Type B pancreatic cell (in vitro differentiated cells): ENCODE data around the gene CAMK1G. TPM values are rescaled to one million over a fixed set of nuclear protein-coding genes. Genes with fewer than 3 reads are reported as not detected.

Source experiments
- DNase-seq: peaks from one replicate; pipeline ENCODE4 v3.0.0; 2021; ENCODE audit warnings: mixed read lengths; ENCODE audit not compliant: unreplicated experiment; ENCODE audit errors: extremely low spot score
- H3K27ac Mint-ChIP-seq: 2 replicates; pipeline ENCODE4 v1.8.0; 2021; ENCODE audit warnings: mild to moderate bottlenecking, mixed read lengths
- H3K27me3 Mint-ChIP-seq: 2 replicates; pipeline ENCODE4 v1.8.0; 2021; ENCODE audit warnings: mixed read lengths
- H3K36me3 Mint-ChIP-seq: 2 replicates; pipeline ENCODE4 v1.8.0; 2021; ENCODE audit warnings: mixed read lengths
- H3K4me1 Mint-ChIP-seq: one replicate; pipeline ENCODE4 v1.8.0; 2021; ENCODE audit warnings: mixed read lengths; ENCODE audit not compliant: unreplicated experiment
- H3K4me3 Mint-ChIP-seq: 2 replicates; pipeline ENCODE4 v1.8.0; 2021; ENCODE audit warnings: mild to moderate bottlenecking, mixed read lengths
- H3K9me3 Mint-ChIP-seq: 2 replicates; pipeline ENCODE4 v1.8.0; 2021; ENCODE audit warnings: mixed read lengths
- CTCF ChIP-seq: fragments of 200-600 bp; sonication (generic); conservative IDR thresholded peaks from 2 replicates; pipeline ENCODE4 v1.5.0; 2021; ENCODE audit warnings: antibody characterized with exemption, mild to moderate bottlenecking
- total RNA-seq: library from RNA; stranded (reverse); gene quantifications from 2 replicates; pipeline ENCODE4 v1.2.1, GENCODE V29; 2021; ENCODE audit warnings: low replicate concordance

Gene CAMK1G
- total RNA-seq, 1 donor from 2014 or later, result 9.4 TPM

DNA sequence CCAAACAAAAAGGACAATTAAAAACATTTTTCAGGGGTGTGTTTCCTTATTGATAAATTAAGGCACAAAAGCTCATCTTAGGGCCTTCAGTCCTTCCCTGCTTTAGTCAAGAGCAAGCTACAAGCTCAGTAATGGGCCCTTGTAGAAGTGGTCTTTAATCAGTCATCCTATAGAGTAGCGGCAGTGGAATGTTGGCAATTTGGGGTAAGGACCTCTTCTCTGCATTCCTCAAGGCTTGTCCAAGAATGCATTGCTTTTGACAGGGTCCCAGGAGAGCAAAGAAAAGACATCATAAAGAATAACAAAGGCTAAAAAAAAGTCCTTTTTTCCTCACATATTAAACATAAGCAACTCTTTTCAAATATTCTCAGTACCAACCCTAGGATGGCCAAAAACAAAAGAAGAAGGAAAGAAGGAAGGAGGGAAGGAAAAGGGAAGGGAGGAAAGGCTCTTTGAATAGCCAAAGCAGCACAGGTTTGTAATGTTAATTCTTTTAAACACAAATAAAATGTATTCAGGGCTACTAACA, 27.3 kb upstream of the CAMK1G start:
- H3K4me3 Mint-ChIP-seq, result no peak overlapping the region
- H3K4me1 Mint-ChIP-seq, result peaks cover 9% of the 10 kb centered on the region
- no peaks in the 10 kb centered on the region for H3K36me3 Mint-ChIP-seq
- no peak overlapping the region for H3K27ac Mint-ChIP-seq
- H3K9me3 Mint-ChIP-seq, result no peaks in the 10 kb centered on the region
- TF ChIP-seq CTCF, result no peak
- no peak for DNase-seq
- peaks cover 11% of the 10 kb centered on the region for H3K27me3 Mint-ChIP-seq

- DNase-seq, result no peak
Measured at GRCh38 chr1:209557221-209557620, 26.3 kb upstream of the CAMK1G start.

GRCh38 chr1:209560529-209560928, 23.0 kb upstream of the CAMK1G start:
- Mint-ChIP-seq H3K27ac (no peak overlapping the region), H3K27me3 (no peaks in the 10 kb centered on the region), H3K4me1 (peaks cover 33% of the 10 kb centered on the region), H3K4me3 (no peak overlapping the region), H3K36me3 (no peaks in the 10 kb centered on the region), H3K9me3 (no peaks in the 10 kb centered on the region)
- DNase-seq, result no peak
- no peak for TF ChIP-seq CTCF

More at GRCh38 chr1:209557221-209557620, 26.3 kb upstream of the CAMK1G start:
- H3K27ac Mint-ChIP-seq, result no peak overlapping the region
- H3K4me1 Mint-ChIP-seq, result peaks cover 18% of the 10 kb centered on the region
- no peaks in the 10 kb centered on the region for H3K9me3 Mint-ChIP-seq
- TF ChIP-seq CTCF, result no peak
- H3K27me3 Mint-ChIP-seq, result peaks cover 8% of the 10 kb centered on the region
- no peak overlapping the region for H3K4me3 Mint-ChIP-seq
- H3K36me3 Mint-ChIP-seq, result no peaks in the 10 kb centered on the region

- H3K27me3 Mint-ChIP-seq, result peaks cover under 1% of the 10 kb centered on the region
- no peak overlapping the region for H3K27ac Mint-ChIP-seq
- H3K4me1 Mint-ChIP-seq, result peaks cover 34% of the 10 kb centered on the region
- no peak for TF ChIP-seq CTCF
- H3K9me3 Mint-ChIP-seq, result no peaks in the 10 kb centered on the region
- no peak for DNase-seq
- H3K36me3 Mint-ChIP-seq, result no peaks in the 10 kb centered on the region
- no peak overlapping the region for H3K4me3 Mint-ChIP-seq
Measured at GRCh38 chr1:209560952-209561351, 22.6 kb upstream of the CAMK1G start.

DNA sequence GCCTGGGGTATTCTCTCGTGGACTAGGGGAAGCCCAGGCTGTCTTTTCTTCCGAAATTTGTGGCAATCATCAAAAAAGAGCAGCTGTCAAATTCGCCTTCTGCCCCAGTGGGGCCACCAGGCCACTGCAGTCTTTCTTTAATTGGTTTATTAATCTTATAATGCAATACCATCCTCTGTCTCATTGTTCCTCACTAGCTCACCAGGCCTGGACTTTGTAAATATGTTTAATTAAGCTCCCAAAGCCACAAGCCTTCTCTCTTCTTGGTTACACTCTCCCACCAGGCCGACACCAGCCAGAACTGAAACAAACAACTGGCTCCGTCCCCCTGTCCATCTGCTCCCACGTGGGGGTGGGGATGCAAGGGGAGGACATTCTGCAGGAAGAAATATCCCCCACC, 22.0 kb upstream of the CAMK1G start:
- H3K9me3 Mint-ChIP-seq, result no peaks in the 10 kb centered on the region
- no peak overlapping the region for H3K27ac Mint-ChIP-seq
- H3K27me3 Mint-ChIP-seq, result peaks cover 4% of the 10 kb centered on the region
- H3K4me1 Mint-ChIP-seq, result peaks cover 32% of the 10 kb centered on the region
- TF ChIP-seq CTCF, result no peak
- no peaks in the 10 kb centered on the region for H3K36me3 Mint-ChIP-seq
- DNase-seq, result no peak
- no peak overlapping the region for H3K4me3 Mint-ChIP-seq

- no peaks in the 10 kb centered on the region for H3K36me3 Mint-ChIP-seq
- no peak overlapping the region for H3K4me3 Mint-ChIP-seq
- no peak overlapping the region for H3K27ac Mint-ChIP-seq
- peaks cover 32% of the 10 kb centered on the region for H3K4me1 Mint-ChIP-seq
- no peak for DNase-seq
- no peaks in the 10 kb centered on the region for H3K9me3 Mint-ChIP-seq
- peaks cover 8% of the 10 kb centered on the region for H3K27me3 Mint-ChIP-seq
- TF ChIP-seq CTCF, result no peak
Measured at GRCh38 chr1:209564849-209565248, 18.7 kb upstream of the CAMK1G start.
